HG03066 (cell line): ENCODE measurements around the gene SPX.

Source experiments
- ATAC-seq: cut with Tn5 transposase; IDR thresholded peaks from one replicate; pipeline ENCODE4 v1.9.1; 2021; ENCODE audit warnings: low read depth; ENCODE audit not compliant: unreplicated experiment

SPX gene

DNA sequence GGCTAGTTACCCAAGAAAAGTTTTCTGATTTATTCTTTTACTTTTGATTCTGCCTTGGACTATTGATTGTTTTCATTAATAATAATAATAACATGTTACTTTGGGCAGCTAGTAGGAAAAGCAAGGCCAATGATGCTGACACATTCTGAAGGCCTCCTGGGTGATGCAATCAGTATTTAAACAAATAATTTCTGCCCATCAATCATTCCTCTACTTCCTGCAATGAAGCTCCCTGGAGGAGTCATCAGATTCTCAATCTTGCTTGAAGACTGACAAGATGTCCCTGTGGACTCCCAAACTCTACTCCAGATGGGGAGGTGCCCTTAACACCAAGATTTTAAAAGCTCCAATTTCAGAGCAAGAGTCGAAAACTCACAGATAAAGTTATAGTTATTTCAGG lies at the start of gene SPX:
SPX (plus strand) TSS at position 244 of the 400 bp plus-strand sequence. CDS start 177 bp downstream, outside the sequence.
- ATAC-seq, result no peak

DNA sequence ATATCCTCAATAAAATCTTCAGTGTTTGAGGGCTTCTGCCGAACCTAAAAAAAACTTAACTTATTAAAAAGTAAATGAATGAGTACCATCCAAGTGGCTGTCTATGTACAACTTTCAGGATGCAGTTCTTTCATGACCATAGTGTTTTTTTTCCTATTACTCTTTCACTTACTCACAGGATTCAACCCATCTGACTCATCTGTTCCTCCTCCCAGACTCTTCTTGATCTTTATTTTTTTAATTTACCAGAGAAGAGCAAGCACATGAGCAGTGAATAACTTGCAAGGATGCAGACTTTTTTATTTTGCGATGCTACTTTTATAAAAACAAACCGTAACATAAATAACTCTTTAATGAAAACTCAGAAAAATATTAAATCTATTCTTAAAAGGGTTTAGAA lies 49.1 kb upstream of the SPX start:
- no peak for ATAC-seq

GRCh38 chr12:21478756-21479455 lies 47.2 kb upstream of the SPX start:
- no peak for ATAC-seq

DNA sequence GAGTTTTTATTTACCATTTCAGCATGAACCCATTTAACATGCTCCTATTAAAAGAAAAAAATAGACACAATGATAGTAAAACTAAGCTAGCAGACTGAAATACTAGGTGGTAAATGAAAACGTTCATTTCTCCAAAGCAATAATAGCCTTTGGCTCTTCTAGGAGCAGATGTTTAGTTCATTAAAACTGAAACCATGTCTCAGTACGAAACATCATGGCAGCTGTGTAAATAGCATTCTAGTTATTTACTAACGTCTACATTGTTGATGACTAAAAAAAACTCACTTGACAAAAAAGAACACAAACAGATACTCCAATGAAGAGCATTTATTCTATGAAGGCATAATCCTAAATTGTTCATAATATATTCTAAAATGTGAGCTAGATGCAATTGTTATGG lies 42.6 kb upstream of the SPX start:
- no peak for ATAC-seq

DNA sequence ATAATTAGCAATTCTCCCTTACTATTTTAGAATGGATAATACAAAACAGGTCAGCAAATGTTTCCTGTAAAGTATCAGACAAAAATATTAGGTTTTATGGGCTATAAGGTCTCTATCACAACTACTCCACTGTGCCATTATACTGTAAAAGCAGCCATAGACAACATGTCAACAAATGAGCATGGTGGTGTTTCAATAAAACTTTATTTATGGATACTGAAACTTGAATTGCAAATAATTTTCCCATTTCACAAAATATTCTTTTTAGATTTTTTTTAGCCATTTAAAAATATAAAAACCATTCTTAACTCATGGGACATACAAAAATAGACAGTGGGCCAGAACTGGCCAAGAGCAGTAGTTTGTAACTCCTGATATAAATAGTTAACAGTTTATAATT lies 40.1 kb upstream of the SPX start:
- ATAC-seq, result no peak

GRCh38 chr12:21499765-21500164 lies 26.3 kb upstream of the SPX start:
- ATAC-seq, result no peak

GRCh38 chr12:21500786-21501257 lies 25.3 kb upstream of the SPX start:
- ATAC-seq, result peak; percentile 0

DNA sequence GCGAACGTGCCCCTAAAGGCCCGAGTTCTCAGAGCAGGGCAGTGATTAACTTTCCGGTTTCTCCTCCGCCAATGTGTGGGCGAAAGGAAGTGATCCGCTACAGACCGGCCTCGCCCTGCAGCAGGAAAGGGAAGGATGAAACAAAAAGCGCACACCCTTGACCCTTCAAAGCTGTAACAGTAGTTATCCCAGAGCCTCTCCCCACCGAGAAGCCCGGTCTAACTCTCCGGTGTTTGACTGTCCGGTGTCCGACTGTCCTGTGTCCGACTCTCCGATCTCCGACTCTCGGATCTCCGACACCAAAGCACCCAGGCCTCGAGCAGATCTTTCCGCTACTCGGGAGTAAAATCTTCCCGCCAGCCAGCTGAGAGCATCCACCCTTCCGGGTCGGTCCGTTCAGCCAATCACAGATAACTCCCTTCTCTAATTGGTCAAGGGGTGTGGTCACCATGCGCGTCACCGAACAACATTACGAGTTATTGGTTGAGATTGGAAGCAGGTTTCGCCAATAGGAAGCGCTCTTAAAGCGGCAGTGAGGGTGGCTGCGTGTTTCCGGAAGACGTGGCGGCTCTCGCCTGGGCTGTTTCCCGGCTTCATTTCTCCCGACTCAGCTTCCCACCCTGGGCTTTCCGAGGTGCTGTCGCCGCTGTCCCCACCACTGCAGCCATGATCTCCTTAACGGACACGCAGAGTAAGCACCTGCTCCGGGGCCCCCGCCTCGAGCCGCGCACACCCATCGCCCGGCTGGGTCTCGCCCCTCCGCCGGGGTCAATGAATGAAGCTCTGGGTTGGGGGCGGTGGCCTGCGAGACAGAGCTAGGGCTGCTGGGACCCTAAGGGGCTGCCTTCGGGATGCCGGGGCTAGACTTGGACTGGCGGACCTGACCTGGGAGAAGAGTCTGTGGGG lies 24.6 kb upstream of the SPX start, which contains the start of the genes GOLT1B and RECQL:
GOLT1B (plus strand) TSS at position 532 of the 906 bp plus-strand sequence; CDS start at position 667, 135 bp downstream.
RECQL (minus strand) TSS at position 378 of the 906 bp plus-strand sequence. CDS start 2,065 bp downstream, outside the sequence.
- peak; percentile 97 for ATAC-seq

DNA sequence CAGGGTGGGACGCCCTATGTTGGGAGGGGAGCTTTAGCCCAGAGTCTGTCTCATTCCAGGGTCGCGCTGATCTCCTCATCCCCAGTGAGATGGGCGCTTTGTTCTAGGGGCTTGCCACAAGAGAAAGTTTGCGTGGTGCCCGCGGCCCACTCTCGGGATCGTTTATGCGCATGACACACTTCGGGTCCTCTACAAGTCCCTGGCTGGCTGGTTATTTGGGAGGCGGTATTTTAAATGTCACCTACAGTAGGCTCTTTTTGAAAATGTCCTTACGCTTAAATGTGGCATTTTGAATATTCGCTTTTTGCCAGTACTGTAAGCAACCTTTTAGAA lies 24.0 kb upstream of the SPX start:
- peak; percentile 5 for ATAC-seq

DNA sequence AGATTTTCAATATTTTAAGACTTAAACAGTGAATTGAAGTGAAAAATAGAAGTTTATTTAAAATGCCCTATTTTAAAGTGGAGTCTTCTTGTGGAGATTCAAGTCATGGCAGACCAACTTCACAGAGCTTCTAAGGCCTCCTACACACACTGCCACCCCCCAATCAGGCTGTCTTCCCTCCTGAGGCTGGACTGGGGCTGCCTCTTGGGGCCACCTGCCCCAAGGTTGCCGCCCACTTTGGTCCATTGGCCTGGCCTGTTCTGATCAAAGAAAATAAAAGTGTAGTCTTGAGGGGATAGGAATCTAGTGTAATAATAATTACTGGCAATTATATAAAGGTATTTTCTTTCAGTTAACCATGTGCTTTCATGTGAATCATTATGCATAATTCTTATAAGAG lies 23.2 kb upstream of the SPX start:
- no peak for ATAC-seq

DNA sequence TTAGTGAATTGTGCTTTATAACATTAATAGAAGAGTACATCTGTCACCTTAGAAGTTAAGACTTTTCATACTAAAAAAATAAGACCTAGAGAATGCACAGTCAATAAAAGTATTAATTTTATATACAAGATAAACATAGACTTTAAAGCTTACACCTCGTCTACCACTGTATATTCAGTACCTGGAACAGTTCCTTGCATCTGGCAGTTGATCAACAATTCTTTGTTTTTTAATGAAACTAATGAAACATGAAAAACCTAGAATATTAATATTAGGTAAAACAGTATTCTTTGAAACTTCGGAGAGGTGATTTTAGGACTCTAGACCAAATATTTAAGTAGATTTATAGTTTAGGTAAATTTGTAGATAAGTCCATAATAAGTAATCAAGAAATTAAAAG lies 20.2 kb upstream of the SPX start:
- ATAC-seq, result no peak

- ATAC-seq, result no peak
These were observed 18.2 kb upstream of the SPX start for GRCh38 chr12:21507849-21508248.

DNA sequence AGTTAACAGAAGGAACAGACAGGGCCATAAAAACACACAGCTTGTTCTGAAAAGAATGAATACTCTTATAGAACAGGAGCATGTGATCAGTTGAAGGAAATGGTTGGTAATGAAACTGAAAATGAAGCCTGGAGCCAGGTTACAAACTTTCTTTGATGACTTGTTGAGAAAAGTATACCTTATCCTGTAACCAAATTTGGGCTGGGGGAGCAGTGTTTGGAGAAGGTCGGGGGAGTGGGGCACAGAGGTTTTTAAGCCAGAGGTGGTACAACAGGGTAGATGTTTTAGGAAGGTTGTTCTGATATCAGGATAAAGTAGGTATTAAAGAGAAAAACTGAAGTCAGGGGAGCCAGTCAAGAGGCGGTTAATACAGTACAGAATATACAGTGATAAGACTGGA lies 16.3 kb upstream of the SPX start:
- ATAC-seq, result peak; percentile 79

- no peak for ATAC-seq
These were observed 9.8 kb upstream of the SPX start for GRCh38 chr12:21516281-21516680.

- no peak for ATAC-seq
These were observed 7.6 kb upstream of the SPX start for GRCh38 chr12:21518451-21518850.

GRCh38 chr12:21521541-21521940 lies 4.6 kb upstream of the SPX start:
- ATAC-seq, result no peak

DNA sequence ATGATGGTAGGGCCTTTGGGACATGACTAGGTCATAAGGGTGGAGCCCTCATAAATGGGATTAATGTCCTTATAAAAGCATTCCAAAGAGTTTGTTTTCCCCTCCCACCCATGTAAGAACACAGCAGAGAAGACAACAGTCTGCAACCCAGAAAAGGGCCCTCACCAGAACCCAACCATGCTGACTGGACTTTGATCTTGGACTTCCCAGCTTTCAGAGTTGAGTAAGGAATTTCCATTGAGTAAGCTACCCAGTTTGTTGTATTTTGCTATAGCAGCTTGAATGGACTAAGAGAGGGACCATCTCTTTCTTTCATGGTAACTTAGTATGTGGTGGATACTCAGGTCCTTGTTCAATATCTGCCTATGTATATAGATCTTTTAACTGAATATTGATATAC lies 2.9 kb upstream of the SPX start:
- ATAC-seq, result no peak

GRCh38 chr12:21526721-21527345 lies 737 bp downstream of the SPX start:
- no peak for ATAC-seq

DNA sequence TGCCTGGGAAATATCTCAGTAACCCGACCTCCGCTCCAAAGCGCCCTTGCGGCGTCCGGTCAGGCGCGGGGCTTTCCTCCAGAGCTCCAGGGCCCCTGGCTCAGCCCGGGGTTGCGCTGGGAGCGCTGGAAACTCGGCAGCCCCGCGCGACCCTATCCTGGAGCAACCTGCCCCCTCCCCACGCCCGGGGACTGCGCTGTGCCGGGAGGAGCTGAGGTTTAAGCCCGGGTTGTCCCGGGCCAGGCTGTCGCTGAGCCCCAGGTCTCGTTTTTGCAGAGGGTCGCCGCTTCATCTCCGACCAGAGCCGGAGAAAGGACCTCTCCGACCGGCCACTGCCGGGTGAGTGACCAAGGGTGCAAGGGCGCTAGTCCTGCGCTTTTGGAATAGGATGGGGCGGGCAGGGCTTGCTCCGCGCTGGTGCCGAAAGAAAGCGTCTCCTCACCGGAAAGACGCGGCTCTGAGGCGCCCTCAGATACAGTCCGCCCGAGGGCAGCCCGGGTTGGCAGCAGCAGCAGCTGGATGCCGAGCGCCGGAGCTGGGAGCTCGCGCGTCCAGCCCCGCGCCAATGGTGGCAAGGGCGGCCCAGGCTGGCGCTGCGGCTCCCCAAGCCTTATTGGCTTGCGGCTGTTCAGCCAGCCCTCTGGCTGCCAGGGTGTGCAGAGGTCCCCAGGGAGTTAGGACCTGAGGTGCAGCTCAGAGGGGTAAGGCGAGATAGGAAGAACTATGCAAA lies 1.5 kb downstream of the SPX start:
- peak; percentile 87 for ATAC-seq

DNA sequence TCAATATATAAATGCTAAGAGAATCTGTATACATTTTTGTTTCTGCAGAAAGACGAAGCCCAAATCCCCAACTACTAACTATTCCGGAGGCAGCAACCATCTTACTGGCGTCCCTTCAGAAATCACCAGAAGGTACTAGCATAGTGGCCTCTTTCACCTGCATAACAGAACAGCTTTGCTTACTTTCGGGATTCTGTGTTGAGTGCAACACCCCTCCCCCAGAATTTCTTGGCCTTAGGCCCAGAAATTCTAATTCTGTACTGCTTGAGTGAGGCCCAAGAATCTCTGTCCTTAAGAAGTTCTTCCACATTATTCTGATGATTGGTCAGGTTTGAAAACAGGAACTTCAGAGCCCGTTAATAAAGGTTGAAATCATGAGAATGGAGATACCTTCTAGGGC lies 2.9 kb downstream of the SPX start:
- no peak for ATAC-seq
